H9 (cell line): ENCODE data around the gene INTS13. TPM values are rescaled to one million over a fixed set of nuclear protein-coding genes. Genes with fewer than 3 reads are reported as not detected.

Source experiments
- DNase-seq: peaks from one replicate; pipeline ENCODE4 v3.0.0-alpha.2; 2017
- H2AFZ ChIP-seq: one replicate; pipeline ENCODE4 v1.6.1; 2013; ENCODE audit warnings: mild to moderate bottlenecking, low read length, control low read depth, moderate library complexity
- H2AK5ac ChIP-seq: 2 replicates; pipeline ENCODE4 v1.6.1; 2013; ENCODE audit warnings: low read length, control low read depth, mixed read lengths; ENCODE audit not compliant: insufficient read length
- H2BK120ac ChIP-seq: one replicate; pipeline ENCODE4 v1.6.1; 2013; ENCODE audit warnings: low read depth, mild to moderate bottlenecking, low read length, control low read depth, inconsistent platforms; ENCODE audit not compliant: poor library complexity, severe bottlenecking
- H2BK12ac ChIP-seq: 2 replicates; pipeline ENCODE4 v1.6.1; 2013; ENCODE audit warnings: low read length, control low read depth, mixed read lengths, low read depth; ENCODE audit not compliant: insufficient read length
- H2BK15ac ChIP-seq: 2 replicates; pipeline ENCODE4 v1.6.1; 2013; ENCODE audit warnings: low read depth, low read length, control low read depth
- H2BK20ac ChIP-seq: one replicate; pipeline ENCODE4 v1.6.1; 2013; ENCODE audit warnings: low read depth, mild to moderate bottlenecking, low read length, control low read depth, inconsistent platforms; ENCODE audit not compliant: poor library complexity, severe bottlenecking
- H2BK5ac ChIP-seq: 2 replicates; pipeline ENCODE4 v1.6.1; 2013; ENCODE audit warnings: low read length, control low read depth, mixed read lengths; ENCODE audit not compliant: insufficient read length
- H3K14ac ChIP-seq: 2 replicates; pipeline ENCODE4 v1.6.1; 2013; ENCODE audit warnings: low read length, control low read depth; ENCODE audit not compliant: insufficient read depth
- H3K18ac ChIP-seq: 2 replicates; pipeline ENCODE4 v1.6.1; 2013; ENCODE audit warnings: low read depth, mild to moderate bottlenecking, mixed read lengths, low read length, control low read depth; ENCODE audit not compliant: insufficient read length
- H3K23ac ChIP-seq: 2 replicates; pipeline ENCODE4 v1.6.1; 2013; ENCODE audit warnings: low read length, control low read depth, mixed read lengths, low read depth; ENCODE audit not compliant: insufficient read length
- H3K23me2 ChIP-seq: 2 replicates; pipeline ENCODE4 v1.6.1; 2013; ENCODE audit warnings: low read depth, mild to moderate bottlenecking, mixed read lengths, low read length, control low read depth; ENCODE audit not compliant: insufficient read length, poor library complexity, severe bottlenecking
- H3K27ac ChIP-seq: 2 replicates; pipeline ENCODE4 v1.5.1; 2013; ENCODE audit warnings: low read length, control low read depth, mixed read lengths, low read depth; ENCODE audit not compliant: insufficient read length
- H3K27me3 ChIP-seq: 2 replicates; pipeline ENCODE4 v1.6.1; 2013; ENCODE audit warnings: low read length, control low read depth, inconsistent platforms; ENCODE audit not compliant: insufficient read depth
- H3K4ac ChIP-seq: 2 replicates; pipeline ENCODE4 v1.6.1; 2013; ENCODE audit warnings: low read depth, mild to moderate bottlenecking, control low read depth, inconsistent platforms, low read length, moderate library complexity
- H3K4me1 ChIP-seq: 2 replicates; pipeline ENCODE4 v1.6.1; 2013; ENCODE audit warnings: low read length, control low read depth, inconsistent platforms; ENCODE audit not compliant: insufficient read depth
- H3K4me2 ChIP-seq: 2 replicates; pipeline ENCODE4 v1.6.1; 2013; ENCODE audit warnings: low read length, control low read depth, mixed read lengths; ENCODE audit not compliant: insufficient read length, insufficient read depth
- H3K56ac ChIP-seq: 2 replicates; pipeline ENCODE4 v1.6.1; 2013; ENCODE audit warnings: low read depth, mild to moderate bottlenecking, mixed read lengths, low read length, control low read depth; ENCODE audit not compliant: insufficient read length
- H3K79me1 ChIP-seq: 2 replicates; pipeline ENCODE4 v1.6.1; 2013; ENCODE audit warnings: low read depth, mild to moderate bottlenecking, moderate library complexity, low read length, control low read depth, inconsistent platforms; ENCODE audit not compliant: insufficient read depth, poor library complexity, severe bottlenecking
- H3K79me2 ChIP-seq: 2 replicates; pipeline ENCODE4 v1.6.1; 2013; ENCODE audit warnings: low read length, control low read depth, inconsistent platforms; ENCODE audit not compliant: insufficient read depth
- H3K9ac ChIP-seq: 2 replicates; pipeline ENCODE4 v1.6.1; 2013; ENCODE audit warnings: low read length, control low read depth, mixed read lengths; ENCODE audit not compliant: insufficient read length; ENCODE audit errors: extremely low read depth
- H3K9me3 ChIP-seq: one replicate; pipeline ENCODE4 v1.6.1; 2013; ENCODE audit warnings: low read depth, low read length, inconsistent platforms; ENCODE audit not compliant: control insufficient read depth
- H3T11ph ChIP-seq: one replicate; pipeline ENCODE4 v1.6.1; 2013; ENCODE audit warnings: mild to moderate bottlenecking, low read length, control low read depth, inconsistent platforms
- H4K20me1 ChIP-seq: one replicate; pipeline ENCODE4 v1.6.1; 2013; ENCODE audit not compliant: control insufficient read depth, insufficient read length, insufficient read depth
- H4K5ac ChIP-seq: 2 replicates; pipeline ENCODE4 v1.6.1; 2013; ENCODE audit warnings: low read depth, mild to moderate bottlenecking, mixed read lengths, low read length, control low read depth; ENCODE audit not compliant: insufficient read length
- H4K8ac ChIP-seq: replicated peaks from 2 replicates; pipeline ENCODE4 v1.6.1; 2013; ENCODE audit warnings: low read length, control low read depth, mixed read lengths, low read depth; ENCODE audit not compliant: insufficient read length
- H4K91ac ChIP-seq: 2 replicates; pipeline ENCODE4 v1.6.1; 2013; ENCODE audit warnings: low read depth, mild to moderate bottlenecking, moderate library complexity, mixed read lengths, low read length, control low read depth; ENCODE audit not compliant: insufficient read length
- H3K27ac Mint-ChIP-seq, 3 experiments: 2 replicates in 2 of 3; 3 replicates in 1 of 3; pipeline ENCODE4 v1.8.0; 2020 to 2021; ENCODE audit warnings: mixed read lengths in 3 of 3, mild to moderate bottlenecking in 1 of 3, moderate library complexity in 1 of 3
- H3K27me3 Mint-ChIP-seq: 2 replicates; pipeline ENCODE4 v1.8.0; 2021; ENCODE audit warnings: low read depth, mild to moderate bottlenecking, moderate library complexity, mixed read lengths
- H3K36me3 Mint-ChIP-seq, 3 experiments: 2 replicates in 2 of 3; 3 replicates in 1 of 3; pipeline ENCODE4 v1.8.0; 2020 to 2021; ENCODE audit warnings: low read depth in 3 of 3, mixed read lengths in 3 of 3; ENCODE audit not compliant: insufficient read depth in 1 of 3
- H3K4me1 Mint-ChIP-seq, 2 experiments: 2 replicates each; pipeline ENCODE4 v1.8.0; 2020; ENCODE audit warnings: mixed read lengths in 2 of 2
- H3K4me3 Mint-ChIP-seq, 2 experiments: 2 replicates in 1 of 2; 3 replicates in 1 of 2; pipeline ENCODE4 v1.8.0; 2020 to 2021; ENCODE audit warnings: mild to moderate bottlenecking in 2 of 2, mixed read lengths in 2 of 2, moderate library complexity in 1 of 2
- H3K9me3 Mint-ChIP-seq, 2 experiments: 2 replicates in 1 of 2; 3 replicates in 1 of 2; pipeline ENCODE4 v1.8.0; 2020; ENCODE audit warnings: mild to moderate bottlenecking in 2 of 2, mixed read lengths in 2 of 2, moderate library complexity in 1 of 2
- WGBS: extraction: QIAGEN DNeasy Blood & Tissue Kit; methylation state at CpG from one replicate; pipeline ENCODE4 v1.1.7; 2013; ENCODE audit warnings: missing lambda C conversion rate, low lambda C conversion rate, mixed read lengths; ENCODE audit not compliant: insufficient read length; ENCODE audit errors: extremely low coverage; 5-methylcytosine and 5-hydroxymethylcytosine counted together
- total RNA-seq: library from RNA; stranded (reverse); gene quantifications from 2 replicates; pipeline ENCODE4 v1.2.1, GENCODE V29; 2021
- TF ChIP-seq, protein P1 (sequence below): fragments of 200-600 bp; sonication (generic); conservative IDR thresholded peaks from 3 replicates; pipeline ENCODE4 v1.8.0; 2021; ENCODE audit warnings: antibody characterized with exemption, mild to moderate bottlenecking

INTS13 gene
- total RNA-seq, 1 experiment from 2014 or later, result 39.1 TPM

DNA sequence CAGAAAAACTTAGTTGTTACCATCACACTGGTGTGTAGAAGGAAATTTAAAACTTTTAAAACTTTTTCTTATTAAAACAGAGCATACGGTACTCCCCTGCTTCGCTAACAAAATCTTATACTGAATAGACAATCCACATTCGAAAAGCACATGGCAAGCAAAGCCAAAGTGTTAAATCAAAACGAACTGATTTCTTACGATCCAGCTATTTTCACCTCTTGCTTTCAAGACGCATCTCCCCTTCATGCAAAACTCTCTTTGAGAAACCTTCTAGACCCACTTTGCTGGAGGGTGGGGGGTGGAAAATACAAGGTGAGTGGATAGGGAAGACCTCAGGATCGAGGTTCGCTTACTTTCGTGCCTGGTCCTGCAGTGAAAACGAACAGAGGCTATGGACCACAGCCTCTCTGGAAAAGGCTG, 328 bp downstream of the INTS13 start:
- H3K4me1 Mint-ChIP-seq, result peaks cover 19 to 20% of the 10 kb centered on the region in 2 experiments
- Histone ChIP-seq H3K9ac (peak overlapping the region; percentile 95), H2AFZ (peak overlapping the region; percentile 52), H3K4me2 (peak overlapping the region; percentile 86), H3K27ac (no peak overlapping the region), H4K20me1 (no peaks in the 10 kb centered on the region), H3K23me2 (no peaks in the 10 kb centered on the region), H3K27me3 (no peaks in the 10 kb centered on the region), H3K79me2 (peaks cover 14% of the 10 kb centered on the region; the same call in 1 of the 2 replicates), H3K56ac (no peak overlapping the region), H2AK5ac (no peak overlapping the region), H2BK120ac (no peak overlapping the region), H2BK20ac (no peak overlapping the region), H3K4ac (no peak overlapping the region), H4K8ac (no peak overlapping the region), H2BK15ac (no peak overlapping the region), H4K5ac (no peak overlapping the region), H3T11ph (no peak overlapping the region), H3K18ac (peak overlapping the region; percentile 8), H3K79me1 (peaks cover 11% of the 10 kb centered on the region), H2BK5ac (no peak overlapping the region), H3K23ac (no peak overlapping the region), H4K91ac (no peak overlapping the region), H3K14ac (peak overlapping the region; percentile 86), H3K4me1 (peaks cover 3% of the 10 kb centered on the region; the same call in 1 of the 2 replicates), H2BK12ac (no peak overlapping the region), H3K9me3 (no peaks in the 10 kb centered on the region)
- no peaks in the 10 kb centered on the region for H3K9me3 Mint-ChIP-seq
- H3K4me3 Mint-ChIP-seq, result peak overlapping the region; percentile 95 to 98
- no peak for DNase-seq
- WGBS, result no CpG with 5 or more reads among the region's 10 CpGs
- H3K36me3 Mint-ChIP-seq, result peaks cover 6 to 14% (median 12%) of the 10 kb centered on the region in 3 experiments; a peak in 4 of 7 replicates
- no peaks in the 10 kb centered on the region for H3K27me3 Mint-ChIP-seq
- peak overlapping the region; percentile 99 to 100 (median 100) for H3K27ac Mint-ChIP-seq
- TF ChIP-seq, protein P1, sequence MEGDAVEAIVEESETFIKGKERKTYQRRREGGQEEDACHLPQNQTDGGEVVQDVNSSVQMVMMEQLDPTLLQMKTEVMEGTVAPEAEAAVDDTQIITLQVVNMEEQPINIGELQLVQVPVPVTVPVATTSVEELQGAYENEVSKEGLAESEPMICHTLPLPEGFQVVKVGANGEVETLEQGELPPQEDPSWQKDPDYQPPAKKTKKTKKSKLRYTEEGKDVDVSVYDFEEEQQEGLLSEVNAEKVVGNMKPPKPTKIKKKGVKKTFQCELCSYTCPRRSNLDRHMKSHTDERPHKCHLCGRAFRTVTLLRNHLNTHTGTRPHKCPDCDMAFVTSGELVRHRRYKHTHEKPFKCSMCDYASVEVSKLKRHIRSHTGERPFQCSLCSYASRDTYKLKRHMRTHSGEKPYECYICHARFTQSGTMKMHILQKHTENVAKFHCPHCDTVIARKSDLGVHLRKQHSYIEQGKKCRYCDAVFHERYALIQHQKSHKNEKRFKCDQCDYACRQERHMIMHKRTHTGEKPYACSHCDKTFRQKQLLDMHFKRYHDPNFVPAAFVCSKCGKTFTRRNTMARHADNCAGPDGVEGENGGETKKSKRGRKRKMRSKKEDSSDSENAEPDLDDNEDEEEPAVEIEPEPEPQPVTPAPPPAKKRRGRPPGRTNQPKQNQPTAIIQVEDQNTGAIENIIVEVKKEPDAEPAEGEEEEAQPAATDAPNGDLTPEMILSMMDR, result no peak
